K562 (cell line): ENCODE data around the gene PAIP2. TPM values are rescaled to one million over a fixed set of nuclear protein-coding genes. Genes with fewer than 3 reads are reported as not detected.

Experiments
- ATAC-seq: fragments of 200-7000 bp; cut with Tn5 transposase; 3 replicates; pipeline ENCODE4 v1.9.1; 2020; ENCODE audit warnings: moderate library complexity
- BruUV-seq: library from RNA; stranded (reverse); fragments of 400-500 nt; replicated peaks from 2 replicates; lab custom pipeline; 2021; lab: Mats Ljungman, UMichigan
- CTCF ChIA-PET: fragments of 300-600 bp; formaldehyde crosslinking; extraction: SDS; loops from one replicate; lab custom pipeline; 2021; ENCODE audit warnings: low intra/inter-chr PET ratio; lab: Yijun Ruan, JAX
- POLR2A ChIA-PET: fragments of 300-600, 350-650 bp; sonication (Branson Sonifier 250); formaldehyde crosslinking; extraction: SDS; loops from one replicate; lab custom pipeline; 2021; ENCODE audit warnings: antibody characterized with exemption, inconsistent platforms; lab: Yijun Ruan, JAX
- DNase-seq, 4 experiments: peaks; one replicate each; pipeline versions ENCODE4 v3.0.0 to v3.0.0-alpha.2; 2011 to 2018; ENCODE audit warnings: low spot score in 3 of 4, mixed read lengths in 3 of 4; ENCODE audit errors: extremely low read depth in 1 of 4
- FAIRE-seq: peaks from 2 replicates; lab custom pipeline; 2011; peaks lifted over from hg19 to GRCh38; lab: Jason Lieb, UNC
- H2AFZ ChIP-seq: 2 replicates; pipeline ENCODE4 v1.6.0; 2011; ENCODE audit warnings: low read depth, low read length, control low read depth, inconsistent platforms
- H3K27ac ChIP-seq: fragments of 200-600 bp; 3 replicates; pipeline ENCODE4 v1.8.0; 2011; ENCODE audit warnings: low read depth, mild to moderate bottlenecking, control low read depth, inconsistent platforms, low read length, moderate library complexity, mixed read lengths; ENCODE audit errors: extremely low read depth
- H3K27me3 ChIP-seq, 2 experiments: fragments of 300-600 bp in 1 of 2; 2 replicates in 1 of 2; 3 replicates in 1 of 2; pipeline versions ENCODE4 v1.6.0 to v1.8.0; 2011; ENCODE audit warnings: inconsistent platforms in 2 of 2, low read length in 2 of 2, mild to moderate bottlenecking in 1 of 2, mixed read lengths in 1 of 2, moderate library complexity in 1 of 2; ENCODE audit not compliant: control insufficient read depth in 2 of 2, insufficient read depth in 2 of 2
- H3K36me3 ChIP-seq: fragments of 300-600 bp; 3 replicates; pipeline ENCODE4 v1.8.0; 2011; ENCODE audit warnings: mild to moderate bottlenecking, low read length, inconsistent platforms; ENCODE audit not compliant: control insufficient read depth, insufficient read depth
- H3K4me1 ChIP-seq, 2 experiments: fragments of 200-600 bp in 1 of 2; replicated peaks in 1 of 2; 2 replicates in 1 of 2; 3 replicates in 1 of 2; pipeline versions ENCODE4 v1.5.1 to v1.8.0; 2011; ENCODE audit warnings: inconsistent platforms in 2 of 2, low read length in 2 of 2, mild to moderate bottlenecking in 1 of 2, mixed read lengths in 1 of 2, moderate library complexity in 1 of 2; ENCODE audit not compliant: control insufficient read depth in 2 of 2, insufficient read depth in 2 of 2
- H3K4me2 ChIP-seq: 2 replicates; pipeline ENCODE4 v1.6.1; 2011; ENCODE audit warnings: low read length, control low read depth, inconsistent platforms, mixed read lengths; ENCODE audit not compliant: insufficient read depth
- H3K4me3 ChIP-seq: fragments of 200-600 bp; sonication (generic), shearing (Covaris generic); 2 replicates; pipeline ENCODE4 v1.5.1; 2016; ENCODE audit warnings: control low read depth, inconsistent platforms
- H3K79me2 ChIP-seq: fragments of 200-600 bp; 3 replicates; pipeline ENCODE4 v1.8.0; 2011; ENCODE audit warnings: low read length, inconsistent platforms; ENCODE audit not compliant: control insufficient read depth, insufficient read depth
- H3K9ac ChIP-seq, 2 experiments: 2 replicates each; pipeline versions ENCODE4 v1.6.0 to v1.6.1; 2011; ENCODE audit warnings: low read depth in 2 of 2, low read length in 2 of 2, control low read depth in 1 of 2, inconsistent platforms in 1 of 2, mild to moderate bottlenecking in 1 of 2, mixed read lengths in 1 of 2; ENCODE audit not compliant: insufficient read depth in 1 of 2
- H3K9me1 ChIP-seq: one replicate; pipeline ENCODE4 v1.6.0; 2011; ENCODE audit warnings: inconsistent platforms, mild to moderate bottlenecking, low read length, moderate library complexity; ENCODE audit not compliant: control insufficient read depth, insufficient read depth
- H3K9me3 ChIP-seq: replicated peaks from 2 replicates; pipeline ENCODE4 v1.5.1; 2011; ENCODE audit warnings: low read depth, low read length, inconsistent platforms; ENCODE audit not compliant: control insufficient read depth, insufficient read depth
- H4K20me1 ChIP-seq: replicated peaks from 2 replicates; pipeline ENCODE4 v1.6.1; 2011; ENCODE audit warnings: low read length, inconsistent platforms, mixed read lengths; ENCODE audit not compliant: control insufficient read depth, insufficient read depth
- ARID1B ChIP-seq: fragments of 450-650 bp; IDR thresholded peaks from 2 replicates; pipeline ENCODE4 v1.6.1; 2016; ENCODE audit warnings: antibody characterized with exemption, mild to moderate bottlenecking, inconsistent platforms
- CEBPG ChIP-seq, 3 experiments: fragments of 200-800 bp in 1 of 3; sonication (Bioruptor generic) in 1 of 3; sonication (generic) in 1 of 3; formaldehyde crosslinking in 1 of 3; IDR thresholded peaks in 2 of 3; conservative IDR thresholded peaks in 1 of 3; 2 replicates each; pipeline versions ENCODE4 v1.6.1 to v1.8.0; 2016 to 2022; ENCODE audit warnings: missing compliant biosample characterization in 2 of 3, missing genetic modification characterization in 2 of 3, mild to moderate bottlenecking in 1 of 3, missing genetic modification reagents in 1 of 3
- GTF2F1 ChIP-seq: IDR thresholded peaks from 2 replicates; pipeline ENCODE4 v1.6.1; 2011; ENCODE audit warnings: low read depth, low read length, improper control_type of control experiment
- GTF3C2 ChIP-seq: IDR thresholded peaks from 3 replicates; pipeline ENCODE4 v1.6.1; 2011; ENCODE audit warnings: borderline replicate concordance, mild to moderate bottlenecking, moderate library complexity; ENCODE audit not compliant: insufficient read length; ENCODE audit errors: extremely low read depth
- MNT ChIP-seq, 2 experiments: fragments of 450-650 bp; conservative IDR thresholded peaks; 2 replicates each; pipeline ENCODE4 v1.6.1; 2017; ENCODE audit warnings: mild to moderate bottlenecking in 2 of 2, moderate library complexity in 2 of 2
- POLR3G ChIP-seq: IDR thresholded peaks from 2 replicates; pipeline ENCODE4 v1.6.1; 2011; ENCODE audit not compliant: insufficient read length, insufficient replicate concordance; ENCODE audit errors: extremely low read depth
- PYGO2 ChIP-seq: fragments of 450-650 bp; IDR thresholded peaks from 2 replicates; pipeline ENCODE4 v1.6.1; 2016; ENCODE audit warnings: mild to moderate bottlenecking, missing genetic modification characterization, moderate library complexity, missing compliant biosample characterization
- THRB ChIP-seq: fragments of 450-650 bp; formaldehyde crosslinking; conservative IDR thresholded peaks from 2 replicates; pipeline ENCODE4 v1.4.0; 2022; ENCODE audit warnings: mild to moderate bottlenecking, missing genetic modification characterization
- ZNF282 ChIP-seq: sonication (generic); formaldehyde crosslinking; IDR thresholded peaks from 2 replicates; pipeline ENCODE4 v1.8.1; 2023; ENCODE audit warnings: missing genetic modification reagents
- ZNF644 ChIP-seq: fragments of 200-800 bp; sonication (Bioruptor generic); IDR thresholded peaks from 2 replicates; pipeline ENCODE4 v1.6.1; 2016; ENCODE audit warnings: low read depth, missing genetic modification characterization, missing compliant biosample characterization
- WGBS: fragments of 100-300 bp; shearing (Covaris generic); methylation state at CpG from one replicate; pipeline ENCODE4 v1.1.6; 2016; ENCODE audit warnings: low coverage, mixed read lengths; ENCODE audit not compliant: insufficient coverage; ENCODE audit errors: missing lambda C conversion rate; 5-methylcytosine and 5-hydroxymethylcytosine counted together
- in situ Hi-C: fragments of 300-500 bp; cut with MboI; formaldehyde crosslinking; loops from 4 replicates; pipeline ENCODE4 v1.15.0; 2018; ENCODE audit warnings: inconsistent platforms, mixed read lengths
- intact Hi-C: fragments of 100-400 bp; cut with micrococcal nuclease; formaldehyde crosslinking; loops from 2 replicates; pipeline ENCODE4 v1.14.2; 2022
- polyA plus RNA-seq, 8 experiments: library from polyadenylated mRNA; depleted of rRNA in 4 of 8; stranded (reverse) in 5 of 8; unstranded in 3 of 8; fragments of >200 nt; fragmentation: Nextera tagmentation in 2 of 8; fragmentation: Illumina TruSeq in 1 of 8; extraction: Ambion mirVana in 2 of 8; extraction: Trizol in 1 of 8; gene quantifications; 2 replicates each; pipeline versions ENCODE4 v1.2.1 to v1.2.3, GENCODE V29; 2011 to 2014; ENCODE audit warnings: inconsistent platforms in 1 of 8, missing spikeins in 1 of 8
- total RNA-seq, 7 experiments: library from RNA; depleted of rRNA in 6 of 7; stranded (reverse); fragments of >200 nt in 6 of 7; fragmentation: Illumina TruSeq in 2 of 7; extraction: Trizol in 2 of 7; gene quantifications; 2 replicates each; pipeline versions ENCODE4 v1.2.1 to v1.2.3, GENCODE V29; 2011 to 2021; ENCODE audit warnings: low replicate concordance in 1 of 7

The PAIP2 gene
- total and polyA plus RNA-seq, 9 of the 15 experiments (the other 6 are each of a cell fraction or from before 2014, with no cell fraction given), result 78.3 to 187 (median 128) TPM

- TF ChIP-seq POLR3G, result no peak
- TF ChIP-seq GTF3C2, result no peak
- TF ChIP-seq GTF2F1, result no peak
- no peak for TF ChIP-seq CEBPG (CRISPR knock-in tag; IDR thresholded peaks at IDR 0.05)
- TF ChIP-seq CEBPG (tag; conservative IDR thresholded peaks at IDR 0.05 in 1 of 2, IDR thresholded peaks at IDR 0.05 in 1 of 2), result no peak
Observed at GRCh38 chr5:139376364-139376763, 34.7 kb downstream of the PAIP2 start (continued).

- Histone ChIP-seq H3K4me1 (peaks cover 5 to 31% of the 10 kb centered on the region in 2 experiments; a peak in 4 of 5 replicates), H3K4me2 (no peak overlapping the region), H2AFZ (no peak overlapping the region), H3K36me3 (peaks cover under 1% of the 10 kb centered on the region; the same call in 1 of the 3 replicates), H3K79me2 (no peaks in the 10 kb centered on the region), H3K4me3 (no peak overlapping the region), H4K20me1 (no peaks in the 10 kb centered on the region), H3K9me1 (no peaks in the 10 kb centered on the region), H3K9ac (no peak overlapping the region), H3K9me3 (no peaks in the 10 kb centered on the region), H3K27me3 (no peaks in the 10 kb centered on the region), H3K27ac (no peak overlapping the region)
- WGBS, result 37% methylated on average over 3 of the region's 3 CpGs
- ATAC-seq (no peak), FAIRE-seq (peak; percentile 40), DNase-seq (no peak)
- in situ Hi-C loops, result no loop called here
- no TSS peak for BruUV-seq
- ChIA-PET CTCF (no interaction called here), POLR2A (interaction anchor here (0.6 kb wide), 1 partner anchor 66 kb away, joined by 3 read pairs; no protein-coding TSS in a partner anchor)
- intact Hi-C loops, result no loop called here
- TF ChIP-seq THRB (CRISPR knock-in tag) (no peak), ZNF644 (tag) (no peak), PYGO2 (tag) (no peak), MNT (conservative IDR thresholded peaks at IDR 0.05) (no peak), ARID1B (no peak), ZNF282 (CRISPR knock-in tag) (no peak)
Observed at GRCh38 chr5:139377226-139377625, 35.6 kb downstream of the PAIP2 start.
